GM12878 (cell line): Measurements from ENCODE around the gene TRAT1.

Source experiments
- ATF3 ChIP-seq: IDR thresholded peaks from 2 replicates; pipeline ENCODE4 v1.6.1; 2011; ENCODE audit warnings: low read depth, mild to moderate bottlenecking, low read length, moderate library complexity, borderline replicate concordance; ENCODE audit errors: extremely low read depth
- CTCF ChIP-seq, 3 experiments: IDR thresholded peaks in 2 of 3; conservative IDR thresholded peaks in 1 of 3; 2 replicates each; pipeline ENCODE4 v1.5.1; 2011; ENCODE audit warnings: low read depth in 3 of 3, low read length in 3 of 3, mild to moderate bottlenecking in 3 of 3, control low read depth in 2 of 3, moderate library complexity in 2 of 3, inconsistent platforms in 1 of 3, mixed read lengths in 1 of 3; ENCODE audit not compliant: control insufficient read depth in 2 of 3, insufficient read depth in 1 of 3; ENCODE audit errors: extremely low read depth in 1 of 3
- NBN ChIP-seq: fragments of 450-650 bp; IDR thresholded peaks from 2 replicates; pipeline ENCODE4 v1.6.1; 2016
- POLR2A ChIP-seq: IDR thresholded peaks from 2 replicates; pipeline ENCODE4 v1.6.1; 2011; ENCODE audit warnings: low read depth, mild to moderate bottlenecking, low read length
- POLR2AphosphoS5 ChIP-seq: IDR thresholded peaks from 2 replicates; pipeline ENCODE4 v1.6.1; 2011; ENCODE audit warnings: mild to moderate bottlenecking, low read length, inconsistent platforms
- ZBTB33 ChIP-seq: fragments of 450-650 bp; IDR thresholded peaks from 2 replicates; pipeline ENCODE4 v1.6.1; 2017; ENCODE audit warnings: mild to moderate bottlenecking
- ZNF207 ChIP-seq: fragments of 450-650 bp; IDR thresholded peaks from 2 replicates; pipeline ENCODE4 v1.6.1; 2014; ENCODE audit warnings: antibody characterized with exemption, mild to moderate bottlenecking, borderline replicate concordance

GRCh38 chr3:108877901-108878300 is 55.3 kb downstream of the TRAT1 start:
- no peak for TF ChIP-seq POLR2A
- TF ChIP-seq ZBTB33, result no peak
- no peak for TF ChIP-seq NBN
- TF ChIP-seq CTCF (IDR thresholded peaks at IDR 0.05 in 2 of 3, conservative IDR thresholded peaks at IDR 0.05 in 1 of 3; ENCODE audit: control insufficient read depth in 2 of 3, extremely low read depth in 1 of 3, insufficient read depth in 1 of 3, low read depth in 3 of 3, low read length in 3 of 3), result no peak
- TF ChIP-seq POLR2AphosphoS5, result no peak
- TF ChIP-seq ATF3, result no peak
- no peak for TF ChIP-seq ZNF207
